Gastroesophageal sphincter (tissue), 3 donors: ENCODE measurements around the gene SMG6.

Experiments
- POLR2A ChIP-seq, 2 donors: fragments of 450-650 bp; IDR thresholded peaks; one replicate each; pipeline ENCODE4 v1.6.1; 2017; ENCODE audit warnings: antibody characterized with exemption in 2 of 2, mild to moderate bottlenecking in 2 of 2, moderate library complexity in 1 of 2
- TF ChIP-seq, protein P1 (sequence below), 4 experiments: fragments of 200-600 bp in 2 of 4; fragments of 450-650 bp in 2 of 4; sonication (generic) in 1 of 4; IDR thresholded peaks; one replicate each; pipeline ENCODE4 v1.5.1; 2017 to 2019; ENCODE audit warnings: antibody characterized with exemption in 4 of 4, mild to moderate bottlenecking in 2 of 4, moderate library complexity in 2 of 4

DNA sequence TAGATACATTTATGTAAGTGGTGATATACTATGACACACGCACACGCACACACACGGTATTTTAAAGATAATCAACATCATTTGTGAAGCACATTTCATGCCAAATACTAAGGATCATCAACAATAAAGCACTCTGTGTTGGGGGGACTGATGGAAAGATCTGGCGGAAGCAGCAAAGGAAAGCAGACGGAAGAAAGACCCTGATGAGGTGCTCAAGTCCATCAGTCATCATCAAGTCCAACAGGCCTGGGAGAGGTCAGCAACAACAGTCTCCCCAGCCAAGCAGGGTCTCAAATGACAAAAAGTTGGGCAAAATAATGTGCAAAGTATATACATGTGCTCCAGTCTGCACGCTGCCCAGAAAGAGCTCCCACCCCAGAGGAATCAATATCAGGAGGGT is 193.1 kb downstream of the SMG6 start:
- no peak for TF ChIP-seq POLR2A (IDR thresholded peaks at IDR 0.05)
- TF ChIP-seq, protein P1, sequence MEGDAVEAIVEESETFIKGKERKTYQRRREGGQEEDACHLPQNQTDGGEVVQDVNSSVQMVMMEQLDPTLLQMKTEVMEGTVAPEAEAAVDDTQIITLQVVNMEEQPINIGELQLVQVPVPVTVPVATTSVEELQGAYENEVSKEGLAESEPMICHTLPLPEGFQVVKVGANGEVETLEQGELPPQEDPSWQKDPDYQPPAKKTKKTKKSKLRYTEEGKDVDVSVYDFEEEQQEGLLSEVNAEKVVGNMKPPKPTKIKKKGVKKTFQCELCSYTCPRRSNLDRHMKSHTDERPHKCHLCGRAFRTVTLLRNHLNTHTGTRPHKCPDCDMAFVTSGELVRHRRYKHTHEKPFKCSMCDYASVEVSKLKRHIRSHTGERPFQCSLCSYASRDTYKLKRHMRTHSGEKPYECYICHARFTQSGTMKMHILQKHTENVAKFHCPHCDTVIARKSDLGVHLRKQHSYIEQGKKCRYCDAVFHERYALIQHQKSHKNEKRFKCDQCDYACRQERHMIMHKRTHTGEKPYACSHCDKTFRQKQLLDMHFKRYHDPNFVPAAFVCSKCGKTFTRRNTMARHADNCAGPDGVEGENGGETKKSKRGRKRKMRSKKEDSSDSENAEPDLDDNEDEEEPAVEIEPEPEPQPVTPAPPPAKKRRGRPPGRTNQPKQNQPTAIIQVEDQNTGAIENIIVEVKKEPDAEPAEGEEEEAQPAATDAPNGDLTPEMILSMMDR (IDR thresholded peaks at IDR 0.05): no peak
